ENCODE data around the gene ACOX1.

ACOX1 gene

GRCh38 chr17:75978938-75979704 is at the start of gene ACOX1, which contains the start of gene TEN1:
TSS of gene ACOX1 (minus strand) at chr17:75979166. CDS start at chr17:75979073, 93 bp downstream.
TSS of gene TEN1 (plus strand) at chr17:75979240. CDS start at chr17:75986193, 6,953 bp downstream.
- DNase-seq = peak; percentile 97

GRCh38 chr17:76027159-76027839 is 48.3 kb upstream of the ACOX1 start, which contains the start of gene EVPL:
TSS of gene EVPL (minus strand) at chr17:76027306. CDS start at chr17:76027198, 108 bp downstream.
- DNase-seq = no peak

- DNase-seq = no peak
These were observed 47.8 kb upstream of the ACOX1 start for GRCh38 chr17:76026714-76027158.

GRCh38 chr17:76025294-76025693 is 46.3 kb upstream of the ACOX1 start:
- DNase-seq = no peak

DNA sequence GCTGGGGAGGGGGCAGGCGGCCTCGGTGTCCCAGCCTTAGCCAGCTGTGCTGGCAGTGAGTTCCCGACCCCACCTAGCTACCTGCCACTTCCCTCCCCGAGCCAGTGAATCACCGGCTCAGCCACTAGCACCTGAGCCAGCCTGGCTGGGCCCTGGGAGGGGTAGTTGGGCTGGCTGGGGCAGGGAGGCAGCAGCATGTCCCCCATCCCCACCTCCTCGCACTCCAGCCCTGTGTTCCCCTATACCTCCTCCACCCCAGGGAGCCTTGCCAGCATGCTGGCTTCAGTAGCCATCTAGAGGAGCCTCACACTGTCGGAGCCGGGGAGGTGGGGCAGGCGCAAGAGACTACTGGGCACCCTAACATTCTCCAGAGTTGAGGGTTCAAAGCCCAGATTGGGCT is 45.4 kb upstream of the ACOX1 start:
- no peak for DNase-seq

DNA sequence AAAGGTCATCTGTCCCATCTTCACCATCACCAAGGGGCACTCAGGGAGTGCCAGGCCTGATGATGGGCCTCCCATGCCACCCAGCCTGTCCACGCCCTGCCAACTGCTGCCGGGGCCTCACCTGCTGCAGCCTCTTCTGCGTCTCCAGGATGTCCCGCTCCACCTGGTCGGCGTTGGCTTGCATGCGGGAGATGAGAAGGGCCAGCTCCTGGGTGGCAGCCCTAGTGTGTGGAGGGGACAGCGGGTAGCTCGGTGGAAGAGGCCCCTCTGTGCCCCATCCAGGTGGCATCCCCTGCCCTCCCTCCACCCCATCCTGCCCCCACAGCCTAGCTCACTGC is 44.9 kb upstream of the ACOX1 start:
- no peak for DNase-seq

- no peak for DNase-seq
These were observed 44.3 kb upstream of the ACOX1 start for GRCh38 chr17:76022973-76023899.

DNA sequence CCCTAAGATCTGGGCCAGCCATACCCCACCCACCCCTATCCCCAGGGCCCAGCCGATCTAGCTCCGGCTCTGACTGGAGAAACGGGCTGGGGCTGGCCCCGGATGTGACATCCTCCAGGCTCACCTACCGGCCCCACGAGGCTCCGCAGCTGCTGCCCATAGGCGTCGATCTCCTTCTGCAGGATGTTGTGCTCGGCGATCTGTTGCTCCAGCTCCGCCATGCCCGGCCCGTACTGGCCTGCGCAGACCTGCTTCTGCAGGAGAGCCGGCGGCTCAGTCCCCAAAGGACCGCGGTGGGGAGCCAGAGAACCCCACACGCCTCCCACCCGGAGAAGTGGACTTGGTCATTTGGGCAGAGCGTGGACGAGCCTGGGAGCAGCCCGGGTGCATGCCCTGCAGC is 43.3 kb upstream of the ACOX1 start:
- DNase-seq = no peak

DNA sequence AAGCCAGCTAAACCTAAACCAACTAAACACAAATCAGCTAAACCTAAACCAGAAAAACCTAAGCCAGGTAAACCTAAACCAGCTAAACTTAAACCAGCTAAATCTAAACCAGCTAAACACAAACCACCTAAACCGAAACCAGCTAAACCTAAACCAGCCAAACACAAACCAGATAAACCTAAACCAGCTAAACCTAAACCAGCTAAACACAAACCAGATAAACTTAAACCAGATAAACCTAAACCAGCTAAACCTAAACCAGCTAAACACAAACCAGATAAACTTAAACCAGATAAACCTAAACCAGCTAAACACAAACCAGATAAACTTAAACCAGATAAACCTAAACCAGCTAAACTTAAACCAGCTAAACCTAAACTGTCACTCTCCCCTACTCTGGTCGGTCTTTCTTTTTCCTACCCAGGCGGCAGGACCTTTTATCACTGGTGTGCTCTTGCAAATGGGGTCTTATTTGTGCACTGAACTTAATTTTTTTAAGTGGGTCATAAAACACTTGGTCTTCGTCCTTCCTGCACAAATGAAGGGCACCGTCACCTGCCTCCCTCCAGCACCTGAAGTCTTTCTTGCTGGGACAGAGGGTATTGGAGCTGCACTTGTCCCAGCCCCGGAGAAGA is 41.0 kb upstream of the ACOX1 start:
- no peak for DNase-seq

DNA sequence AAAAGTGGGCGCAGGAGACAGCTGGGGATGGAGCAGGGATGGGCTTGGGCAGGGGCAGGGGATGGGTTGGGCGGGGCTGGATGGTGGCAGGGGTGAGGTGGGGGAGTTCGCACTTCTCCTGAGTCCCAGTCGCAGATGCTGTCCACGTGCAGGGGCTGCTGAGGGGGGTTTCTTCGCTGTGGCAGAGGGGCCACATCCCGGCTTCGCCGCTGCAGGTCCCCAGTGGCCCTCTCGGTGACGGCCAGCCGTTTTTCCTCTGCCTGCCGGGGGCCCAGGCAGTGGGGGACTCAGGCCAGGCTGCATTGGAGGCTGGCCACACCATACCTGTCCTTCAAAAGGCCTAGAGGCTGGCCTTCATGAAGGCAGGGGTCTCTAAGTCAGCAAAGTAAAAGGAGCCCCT is 39.8 kb upstream of the ACOX1 start:
- no peak for DNase-seq

- DNase-seq = no peak
These were observed 39.3 kb upstream of the ACOX1 start for GRCh38 chr17:76018340-76018680.

DNA sequence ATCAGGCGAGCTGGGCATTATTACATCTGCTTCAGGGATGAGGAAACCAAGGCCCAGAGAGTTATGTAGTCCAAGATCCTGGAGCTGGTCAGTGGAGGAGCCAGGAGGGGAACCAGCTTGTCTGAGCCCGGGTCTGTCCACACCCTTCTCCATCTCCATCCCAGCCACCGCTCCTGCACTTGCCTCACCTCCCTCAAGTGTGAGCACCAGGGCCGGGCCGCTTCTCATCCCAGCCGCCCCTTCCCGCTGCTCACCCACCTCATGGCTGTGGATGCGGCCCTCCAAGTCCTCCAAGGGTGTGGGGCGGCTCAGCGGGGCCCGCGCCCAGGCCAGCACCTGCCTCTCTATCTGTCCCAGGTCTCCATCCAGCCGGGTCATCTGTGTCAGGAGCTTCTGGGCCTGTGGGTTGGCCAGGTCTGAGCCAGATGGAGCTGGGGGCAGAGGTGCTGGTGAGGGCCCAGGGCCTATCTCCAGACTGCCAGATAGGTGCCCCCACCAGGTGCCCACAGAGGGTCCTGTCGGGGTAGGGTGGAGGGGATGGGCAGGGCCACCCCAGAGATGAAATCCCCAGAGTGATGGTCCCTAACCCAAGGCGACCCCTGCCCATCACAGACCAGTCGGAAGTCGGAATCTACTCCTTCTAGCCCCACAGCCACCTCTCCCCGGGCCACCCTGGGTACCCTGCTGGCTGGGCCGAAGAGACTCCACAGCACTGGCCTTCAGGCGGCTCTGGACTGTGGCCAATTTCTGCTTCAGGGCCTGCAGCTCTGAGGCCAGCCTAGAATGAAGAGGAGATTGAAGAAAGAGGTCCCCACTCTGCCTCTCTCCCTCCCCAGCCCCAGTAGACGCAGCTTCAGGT is 38.7 kb upstream of the ACOX1 start:
- DNase-seq = no peak

- DNase-seq = no peak
These were observed 35.9 kb upstream of the ACOX1 start for GRCh38 chr17:76014925-76015261.

- peak; percentile 58 for DNase-seq
These were observed 35.3 kb upstream of the ACOX1 start for GRCh38 chr17:76014100-76014924.

DNA sequence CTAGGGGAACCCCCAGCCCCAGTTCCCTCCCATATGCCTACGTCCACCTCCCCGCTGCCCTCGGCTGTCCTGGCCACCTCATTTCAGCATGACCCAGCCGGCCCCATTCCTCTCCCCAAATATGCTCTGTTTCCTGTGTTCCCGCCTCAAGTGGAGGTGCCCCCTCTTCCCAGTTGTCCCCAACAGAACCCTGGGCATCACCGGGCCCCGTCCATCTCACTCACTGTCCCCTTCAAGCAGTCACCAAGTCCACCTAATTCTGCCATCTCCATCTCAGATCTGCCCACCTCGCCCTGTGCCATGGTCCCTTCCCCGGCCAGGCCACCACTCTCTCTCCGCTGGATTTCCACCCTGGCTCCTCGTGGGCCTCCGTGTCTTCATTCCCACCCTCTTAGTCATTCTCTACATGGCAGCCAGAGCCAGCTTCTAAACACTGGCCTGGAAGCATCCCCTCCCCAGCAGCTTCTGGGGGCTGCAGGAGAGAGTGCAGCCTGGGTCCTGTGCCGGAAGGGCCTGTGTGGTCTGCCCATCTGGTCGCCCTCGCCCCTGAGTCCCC is 34.5 kb upstream of the ACOX1 start:
- no peak for DNase-seq

DNA sequence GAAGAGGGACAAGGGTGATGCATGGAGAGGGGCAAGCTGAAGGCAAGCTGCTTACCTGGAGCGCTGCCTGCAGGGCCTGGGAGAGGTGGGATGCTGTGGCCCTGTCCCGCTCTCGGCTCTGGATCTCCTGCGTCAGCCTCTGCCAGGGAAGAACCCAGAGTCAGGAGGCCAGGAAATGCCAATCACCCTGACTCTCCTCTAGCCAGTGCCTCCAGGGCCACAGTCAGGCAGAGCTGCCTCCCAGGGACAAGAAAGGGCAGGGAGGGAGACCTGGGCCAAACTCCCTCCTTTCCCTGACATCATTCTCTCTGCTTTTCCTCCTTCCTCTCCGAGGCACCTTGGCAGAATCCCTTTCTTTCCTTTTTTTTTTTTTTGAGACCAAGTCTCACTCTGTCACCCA is 33.0 kb upstream of the ACOX1 start:
- no peak for DNase-seq

GRCh38 chr17:76009969-76010661 is 31.1 kb upstream of the ACOX1 start:
- no peak for DNase-seq

DNA sequence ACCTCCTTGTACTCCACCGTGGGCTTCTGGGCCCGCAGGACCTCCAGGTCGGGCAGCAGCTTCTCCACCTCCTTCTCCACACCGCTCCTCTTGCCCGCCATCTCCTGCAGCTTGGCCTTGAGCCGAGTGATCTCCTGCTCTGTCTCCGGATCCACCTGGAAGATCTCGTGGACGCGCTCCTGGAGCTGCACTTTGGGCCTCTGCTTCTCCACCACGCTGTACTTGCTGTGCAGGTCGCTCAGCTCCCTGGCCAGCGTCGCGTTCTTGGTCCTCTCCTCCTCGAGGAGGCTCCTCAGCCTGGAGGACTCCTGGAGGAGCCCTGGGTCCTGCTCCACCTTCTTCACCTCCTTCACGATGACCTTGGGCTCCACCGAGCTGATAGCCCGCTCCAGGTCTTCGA is 30.5 kb upstream of the ACOX1 start:
- DNase-seq = no peak

- DNase-seq = no peak
These were observed 29.9 kb upstream of the ACOX1 start for GRCh38 chr17:76008630-76009425.

All from fibroblast of skin of right quadriceps (primary cell).